GM12878 (cell line): Measurements from ENCODE around the gene GRK5. TPM values are rescaled to one million over a fixed set of nuclear protein-coding genes. Genes with fewer than 3 reads are reported as not detected.
A peak's percentile ranks its signal among the peaks of the same experiment; 100 is the strongest.

Source experiments
- ATAC-seq: fragments of 200-7000 bp; cut with Tn5 transposase; 3 replicates; pipeline ENCODE4 v1.9.1; 2020; ENCODE audit warnings: mild to moderate bottlenecking, moderate library complexity
- BruUV-seq: library from RNA; stranded (reverse); fragments of 400-500 nt; replicated peaks from 2 replicates; lab custom pipeline; 2021; lab: Mats Ljungman, UMichigan
- CTCF ChIA-PET: fragments of 300-600 bp; sonication (Branson Sonifier 250); formaldehyde crosslinking; extraction: SDS; loops from one replicate; lab custom pipeline; 2021; ENCODE audit warnings: inconsistent platforms; lab: Yijun Ruan, JAX
- POLR2A ChIA-PET: fragments of 350-600 bp; formaldehyde crosslinking; extraction: SDS; loops from one replicate; lab custom pipeline; 2021; ENCODE audit warnings: inconsistent platforms; lab: Charles Lee
- RAD21 ChIA-PET: fragments of 300-600 bp; sonication (Branson Sonifier 250); formaldehyde crosslinking; loops from one replicate; lab custom pipeline; 2023; ENCODE audit warnings: antibody characterized with exemption; ENCODE audit not compliant: unreplicated experiment; lab: Charles Lee
- SMC1A ChIA-PET: fragments of 300-600 bp; sonication (Branson Sonifier 250); formaldehyde crosslinking; loops from one replicate; lab custom pipeline; 2023; ENCODE audit not compliant: unreplicated experiment, uncharacterized antibody; lab: Charles Lee
- DNase-seq: peaks from one replicate; pipeline ENCODE4 v3.0.0-alpha.2; 2011; ENCODE audit warnings: low read depth, low spot score
- FAIRE-seq: peaks from 3 replicates; lab custom pipeline; 2011; peaks lifted over from hg19 to GRCh38; lab: Jason Lieb, UNC
- H2AFZ ChIP-seq: 2 replicates; pipeline ENCODE4 v1.6.0; 2011; ENCODE audit warnings: low read depth, low read length, control low read depth; ENCODE audit not compliant: control insufficient read depth
- H3K27ac ChIP-seq: 2 replicates; pipeline ENCODE4 v1.5.1; 2011; ENCODE audit warnings: control low read depth; ENCODE audit not compliant: control insufficient read depth, insufficient read depth
- H3K27me3 ChIP-seq, 2 experiments: replicated peaks in 1 of 2; 2 replicates each; pipeline versions ENCODE4 v1.6.0 to v1.6.1; 2011; ENCODE audit warnings: low read length in 1 of 2; ENCODE audit not compliant: control insufficient read depth in 2 of 2, insufficient read depth in 2 of 2
- H3K36me3 ChIP-seq, 2 experiments: 2 replicates each; pipeline ENCODE4 v1.5.1; 2011; ENCODE audit warnings: low read length in 1 of 2; ENCODE audit not compliant: control insufficient read depth in 2 of 2, insufficient read depth in 2 of 2
- H3K4me1 ChIP-seq: 2 replicates; pipeline ENCODE4 v1.6.1; 2011; ENCODE audit warnings: mild to moderate bottlenecking, low read length, moderate library complexity, mixed read lengths; ENCODE audit not compliant: control insufficient read depth, insufficient read depth
- H3K4me2 ChIP-seq: 2 replicates; pipeline ENCODE4 v1.6.0; 2011; ENCODE audit warnings: control low read depth; ENCODE audit not compliant: control insufficient read depth, insufficient read depth
- H3K4me3 ChIP-seq: fragments of 200-600 bp; sonication (generic); 2 replicates; pipeline ENCODE4 v1.5.1; 2016
- H3K79me2 ChIP-seq: 2 replicates; pipeline ENCODE4 v1.6.0; 2011; ENCODE audit warnings: low read length; ENCODE audit not compliant: control insufficient read depth, insufficient read depth
- H3K9ac ChIP-seq: 2 replicates; pipeline ENCODE4 v1.8.0; 2011; ENCODE audit warnings: low read length, control low read depth, mixed read lengths; ENCODE audit not compliant: control insufficient read depth, insufficient read depth
- H3K9me3 ChIP-seq: replicated peaks from 3 replicates; pipeline ENCODE4 v1.5.1; 2011; ENCODE audit warnings: mild to moderate bottlenecking, low read length; ENCODE audit not compliant: control insufficient read depth, insufficient read depth
- H4K20me1 ChIP-seq: 2 replicates; pipeline ENCODE4 v1.6.0; 2011; ENCODE audit not compliant: control insufficient read depth, insufficient read depth
- ASH2L ChIP-seq: fragments of 300-600, 200-600 bp; sonication (generic); IDR thresholded peaks from 2 replicates; pipeline ENCODE4 v1.6.1; 2017; ENCODE audit warnings: low read depth, mild to moderate bottlenecking, borderline replicate concordance
- CBX3 ChIP-seq: fragments of 200-600 bp; sonication (generic); IDR thresholded peaks from 2 replicates; pipeline ENCODE4 v1.6.1; 2016; ENCODE audit warnings: low read depth, borderline replicate concordance
- CHD1 ChIP-seq: IDR thresholded peaks from 2 replicates; pipeline ENCODE4 v1.6.1; 2012; ENCODE audit warnings: low read depth, low read length, improper control_type of control experiment
- EGR1 ChIP-seq, 2 experiments: IDR thresholded peaks; 1 replicate in 1 of 2; 2 replicates in 1 of 2; pipeline ENCODE4 v1.6.1; 2011 to 2012; ENCODE audit warnings: low read depth in 2 of 2, low read length in 2 of 2, borderline replicate concordance in 1 of 2, mild to moderate bottlenecking in 1 of 2, moderate library complexity in 1 of 2
- KLF5 ChIP-seq: fragments of 450-650 bp; IDR thresholded peaks from 2 replicates; pipeline ENCODE4 v1.6.1; 2014; ENCODE audit warnings: mild to moderate bottlenecking; ENCODE audit not compliant: partially characterized antibody
- MEF2A ChIP-seq: IDR thresholded peaks from 2 replicates; pipeline ENCODE4 v1.6.1; 2011; ENCODE audit warnings: low read depth, mild to moderate bottlenecking, low read length, moderate library complexity; ENCODE audit not compliant: insufficient read depth
- NRF1 ChIP-seq: conservative IDR thresholded peaks from 2 replicates; pipeline ENCODE4 v1.6.1; 2011; ENCODE audit warnings: mild to moderate bottlenecking, low read depth, low read length, improper control_type of control experiment
- PAX8 ChIP-seq: fragments of 450-650 bp; IDR thresholded peaks from 2 replicates; pipeline ENCODE4 v1.6.1; 2017; ENCODE audit warnings: mild to moderate bottlenecking, moderate library complexity
- RELA ChIP-seq: fragments of 450-650 bp; IDR thresholded peaks from 2 replicates; pipeline ENCODE4 v1.8.0; 2014; ENCODE audit warnings: borderline replicate concordance; ENCODE audit not compliant: partially characterized antibody
- SUZ12 ChIP-seq: fragments of 200-600 bp; sonication (generic); IDR thresholded peaks from one replicate; pipeline ENCODE4 v1.6.1; 2018; ENCODE audit warnings: antibody characterized with exemption, mild to moderate bottlenecking; ENCODE audit not compliant: unreplicated experiment
- YY1 ChIP-seq: IDR thresholded peaks from 2 replicates; pipeline ENCODE4 v1.6.1; 2011; ENCODE audit warnings: low read depth, mild to moderate bottlenecking, low read length
- ZNF207 ChIP-seq: fragments of 450-650 bp; IDR thresholded peaks from 2 replicates; pipeline ENCODE4 v1.6.1; 2014; ENCODE audit warnings: antibody characterized with exemption, mild to moderate bottlenecking, borderline replicate concordance
- WGBS: methylation state at CpG from one replicate; pipeline ENCODE4 v1.1.6; 2016; ENCODE audit warnings: low lambda C conversion rate; ENCODE audit not compliant: insufficient replicate concordance, insufficient coverage; ENCODE audit errors: missing lambda C conversion rate; 5-methylcytosine and 5-hydroxymethylcytosine counted together
- in situ Hi-C: fragments of 300-500 bp; cut with MboI; formaldehyde crosslinking; loops from 9 replicates; pipeline ENCODE4 v1.14.3; 2018; ENCODE audit warnings: mixed read lengths
- intact Hi-C: fragments of 100-400 bp; cut with micrococcal nuclease; formaldehyde crosslinking; loops from one replicate; pipeline ENCODE4 v1.14.2; 2022; ENCODE audit not compliant: unreplicated experiment
- polyA plus RNA-seq, 11 experiments: library from polyadenylated mRNA; depleted of rRNA in 4 of 11; unstranded in 6 of 11; stranded (reverse) in 5 of 11; fragments of >200 nt; fragmentation: Nextera tagmentation in 4 of 11; fragmentation: Illumina TruSeq in 1 of 11; extraction: Ambion mirVana in 4 of 11; extraction: Trizol in 1 of 11; gene quantifications; 1 replicate in 1 of 11; 2 replicates in 10 of 11; pipeline versions ENCODE4 v1.2.1 to v1.2.3, GENCODE V29; 2011 to 2016; ENCODE audit warnings: inconsistent platforms in 2 of 11, missing spikeins in 2 of 11, low read depth in 1 of 11
- total RNA-seq, 4 experiments: library from RNA; depleted of rRNA in 3 of 4; stranded (reverse); fragments of >200 nt in 3 of 4; fragmentation: Illumina TruSeq in 1 of 4; extraction: Trizol in 1 of 4; gene quantifications; 2 replicates each; pipeline versions ENCODE4 v1.2.1 to v1.2.3, GENCODE V29; 2013 to 2021
- TF ChIP-seq, protein P1 (sequence below): IDR thresholded peaks from 2 replicates; pipeline ENCODE4 v1.6.1; 2012; ENCODE audit warnings: improper control_type of control experiment, low read depth, low read length; ENCODE audit not compliant: insufficient replicate concordance
- TF ChIP-seq, protein P2 (sequence below): fragments of 450-650 bp; IDR thresholded peaks from 2 replicates; pipeline ENCODE4 v1.6.1; 2017; ENCODE audit warnings: mild to moderate bottlenecking, moderate library complexity

The GRK5 gene
- total and polyA plus RNA-seq, 10 of the 15 experiments (the other 5 are each of a cell fraction or from before 2014, with no cell fraction given), result 0.11 to 22.1 (median 10.0) TPM

DNA sequence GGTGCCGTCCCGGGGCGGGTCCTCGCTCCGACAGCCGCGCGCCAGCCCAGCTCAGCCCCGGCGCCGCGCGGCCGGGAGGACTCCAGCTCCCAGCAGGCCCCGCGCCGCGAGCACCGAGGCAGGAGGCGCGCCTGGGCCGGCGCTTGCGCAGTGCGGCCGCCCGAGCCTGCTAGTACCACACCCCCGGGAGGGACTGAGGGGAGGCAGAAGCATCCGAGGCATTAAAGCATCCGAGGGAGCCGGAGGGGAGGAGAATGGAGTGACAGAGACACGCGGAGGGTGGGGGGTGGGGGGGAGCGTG is at the start of gene GRK5 (continued):
- TF ChIP-seq EGR1 (IDR thresholded peaks at IDR 0.05; ENCODE audit: borderline replicate concordance in 1 of 2, low read depth in 2 of 2, low read length in 2 of 2) (0 out of 3 replicates have a peak, but pooled peaks of 1 of the 2 experiments have one; percentile 4), CBX3 (no peak), RELA (no peak), NRF1 (peak; percentile 87)

GRCh38 chr10:119159332-119159731 is 48.0 kb upstream of the GRK5 start:
- ATAC-seq (no peak), FAIRE-seq (no peak), DNase-seq (no peak)
- SMC1A ChIA-PET, result no interaction called here
- CTCF ChIA-PET, result interaction anchor here (0.7 kb wide), 1 partner anchor 33 kb away, joined by 3 read pairs; no protein-coding TSS in a partner anchor
- BruUV-seq, result no TSS peak
- Histone ChIP-seq H3K79me2 (peaks cover 4% of the 10 kb centered on the region), H3K9ac (no peak overlapping the region), H3K4me1 (peaks cover 3% of the 10 kb centered on the region; the same call in 1 of the 2 replicates), H3K4me3 (no peak overlapping the region), H3K27me3 (no peaks in the 10 kb centered on the region), H3K9me3 (no peaks in the 10 kb centered on the region), H3K4me2 (no peak overlapping the region), H4K20me1 (no peaks in the 10 kb centered on the region), H2AFZ (no peak overlapping the region), H3K27ac (no peak overlapping the region), H3K36me3 (peaks cover 1 to 23% of the 10 kb centered on the region in 2 experiments; a peak in 3 of 4 replicates)
- in situ Hi-C loops, result no loop called here
- 89% methylated on average over 8 of the region's 8 CpGs for WGBS
- intact Hi-C loops, result no loop called here
- RAD21 ChIA-PET, result no interaction called here
- POLR2A ChIA-PET, result no interaction called here
- no peak for TF ChIP-seq PAX8
- no peak for TF ChIP-seq ZNF207
- no peak for TF ChIP-seq MEF2A
- TF ChIP-seq ASH2L, result no peak
- TF ChIP-seq, protein P1, sequence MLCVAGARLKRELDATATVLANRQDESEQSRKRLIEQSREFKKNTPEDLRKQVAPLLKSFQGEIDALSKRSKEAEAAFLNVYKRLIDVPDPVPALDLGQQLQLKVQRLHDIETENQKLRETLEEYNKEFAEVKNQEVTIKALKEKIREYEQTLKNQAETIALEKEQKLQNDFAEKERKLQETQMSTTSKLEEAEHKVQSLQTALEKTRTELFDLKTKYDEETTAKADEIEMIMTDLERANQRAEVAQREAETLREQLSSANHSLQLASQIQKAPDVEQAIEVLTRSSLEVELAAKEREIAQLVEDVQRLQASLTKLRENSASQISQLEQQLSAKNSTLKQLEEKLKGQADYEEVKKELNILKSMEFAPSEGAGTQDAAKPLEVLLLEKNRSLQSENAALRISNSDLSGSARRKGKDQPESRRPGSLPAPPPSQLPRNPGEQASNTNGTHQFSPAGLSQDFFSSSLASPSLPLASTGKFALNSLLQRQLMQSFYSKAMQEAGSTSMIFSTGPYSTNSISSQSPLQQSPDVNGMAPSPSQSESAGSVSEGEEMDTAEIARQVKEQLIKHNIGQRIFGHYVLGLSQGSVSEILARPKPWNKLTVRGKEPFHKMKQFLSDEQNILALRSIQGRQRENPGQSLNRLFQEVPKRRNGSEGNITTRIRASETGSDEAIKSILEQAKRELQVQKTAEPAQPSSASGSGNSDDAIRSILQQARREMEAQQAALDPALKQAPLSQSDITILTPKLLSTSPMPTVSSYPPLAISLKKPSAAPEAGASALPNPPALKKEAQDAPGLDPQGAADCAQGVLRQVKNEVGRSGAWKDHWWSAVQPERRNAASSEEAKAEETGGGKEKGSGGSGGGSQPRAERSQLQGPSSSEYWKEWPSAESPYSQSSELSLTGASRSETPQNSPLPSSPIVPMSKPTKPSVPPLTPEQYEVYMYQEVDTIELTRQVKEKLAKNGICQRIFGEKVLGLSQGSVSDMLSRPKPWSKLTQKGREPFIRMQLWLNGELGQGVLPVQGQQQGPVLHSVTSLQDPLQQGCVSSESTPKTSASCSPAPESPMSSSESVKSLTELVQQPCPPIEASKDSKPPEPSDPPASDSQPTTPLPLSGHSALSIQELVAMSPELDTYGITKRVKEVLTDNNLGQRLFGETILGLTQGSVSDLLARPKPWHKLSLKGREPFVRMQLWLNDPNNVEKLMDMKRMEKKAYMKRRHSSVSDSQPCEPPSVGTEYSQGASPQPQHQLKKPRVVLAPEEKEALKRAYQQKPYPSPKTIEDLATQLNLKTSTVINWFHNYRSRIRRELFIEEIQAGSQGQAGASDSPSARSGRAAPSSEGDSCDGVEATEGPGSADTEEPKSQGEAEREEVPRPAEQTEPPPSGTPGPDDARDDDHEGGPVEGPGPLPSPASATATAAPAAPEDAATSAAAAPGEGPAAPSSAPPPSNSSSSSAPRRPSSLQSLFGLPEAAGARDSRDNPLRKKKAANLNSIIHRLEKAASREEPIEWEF, result no peak
- TF ChIP-seq, protein P2, sequence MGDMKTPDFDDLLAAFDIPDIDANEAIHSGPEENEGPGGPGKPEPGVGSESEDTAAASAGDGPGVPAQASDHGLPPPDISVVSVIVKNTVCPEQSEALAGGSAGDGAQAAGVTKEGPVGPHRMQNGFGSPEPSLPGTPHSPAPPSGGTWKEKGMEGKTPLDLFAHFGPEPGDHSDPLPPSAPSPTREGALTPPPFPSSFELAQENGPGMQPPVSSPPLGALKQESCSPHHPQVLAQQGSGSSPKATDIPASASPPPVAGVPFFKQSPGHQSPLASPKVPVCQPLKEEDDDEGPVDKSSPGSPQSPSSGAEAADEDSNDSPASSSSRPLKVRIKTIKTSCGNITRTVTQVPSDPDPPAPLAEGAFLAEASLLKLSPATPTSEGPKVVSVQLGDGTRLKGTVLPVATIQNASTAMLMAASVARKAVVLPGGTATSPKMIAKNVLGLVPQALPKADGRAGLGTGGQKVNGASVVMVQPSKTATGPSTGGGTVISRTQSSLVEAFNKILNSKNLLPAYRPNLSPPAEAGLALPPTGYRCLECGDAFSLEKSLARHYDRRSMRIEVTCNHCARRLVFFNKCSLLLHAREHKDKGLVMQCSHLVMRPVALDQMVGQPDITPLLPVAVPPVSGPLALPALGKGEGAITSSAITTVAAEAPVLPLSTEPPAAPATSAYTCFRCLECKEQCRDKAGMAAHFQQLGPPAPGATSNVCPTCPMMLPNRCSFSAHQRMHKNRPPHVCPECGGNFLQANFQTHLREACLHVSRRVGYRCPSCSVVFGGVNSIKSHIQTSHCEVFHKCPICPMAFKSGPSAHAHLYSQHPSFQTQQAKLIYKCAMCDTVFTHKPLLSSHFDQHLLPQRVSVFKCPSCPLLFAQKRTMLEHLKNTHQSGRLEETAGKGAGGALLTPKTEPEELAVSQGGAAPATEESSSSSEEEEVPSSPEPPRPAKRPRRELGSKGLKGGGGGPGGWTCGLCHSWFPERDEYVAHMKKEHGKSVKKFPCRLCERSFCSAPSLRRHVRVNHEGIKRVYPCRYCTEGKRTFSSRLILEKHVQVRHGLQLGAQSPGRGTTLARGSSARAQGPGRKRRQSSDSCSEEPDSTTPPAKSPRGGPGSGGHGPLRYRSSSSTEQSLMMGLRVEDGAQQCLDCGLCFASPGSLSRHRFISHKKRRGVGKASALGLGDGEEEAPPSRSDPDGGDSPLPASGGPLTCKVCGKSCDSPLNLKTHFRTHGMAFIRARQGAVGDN, result no peak
- TF ChIP-seq YY1, result no peak
- TF ChIP-seq CHD1, result no peak
- no peak for TF ChIP-seq KLF5
- TF ChIP-seq SUZ12, result no peak
